Pancreas (tissue), 10 donors: Measurements from ENCODE around the gene TTLL6. TPM values are rescaled to one million over a fixed set of nuclear protein-coding genes. Genes with fewer than 3 reads are reported as not detected.

Source experiments
- ATAC-seq, 4 donors: fragments of 200-7000 bp; cut with Tn5 transposase; one replicate each; pipeline versions ENCODE4 v1.8.0 to v1.9.1; 2020; ENCODE audit warnings: mild to moderate bottlenecking in 4 of 4, moderate library complexity in 4 of 4
- DNase-seq, 6 donors: peaks; one replicate each; pipeline ENCODE4 v3.0.0-alpha.2; 2020
- FAIRE-seq: peaks from 2 replicates; lab custom pipeline; 2012; peaks lifted over from hg19 to GRCh38; lab: Jason Lieb, UNC
- H3K27ac ChIP-seq, 4 donors: fragments of 200-600 bp; sonication (generic); 1 replicate in 3 of 4; 2 replicates in 1 of 4; pipeline versions ENCODE4 v1.5.0 to v1.8.0; 2020
- H3K27me3 ChIP-seq, 4 donors: fragments of 200-600 bp; one replicate each; pipeline ENCODE4 v1.8.0; 2021
- H3K36me3 ChIP-seq, 3 donors: fragments of 200-600 bp; sonication (generic) in 1 of 3; one replicate each; pipeline versions ENCODE4 v1.5.0 to v1.8.0; 2020 to 2021
- H3K4me1 ChIP-seq, 3 donors: fragments of 200-600 bp; one replicate each; pipeline ENCODE4 v1.8.0; 2021
- H3K4me3 ChIP-seq, 4 donors: fragments of 200-600 bp; sonication (generic) in 2 of 4; one replicate each; pipeline versions ENCODE4 v1.5.0 to v1.8.0; 2020 to 2021
- H3K9me3 ChIP-seq, 4 donors: fragments of 200-600 bp; one replicate each; pipeline ENCODE4 v1.8.0; 2021
- CTCF ChIP-seq, 4 donors: fragments of 200-600 bp; sonication (generic) in 3 of 4; IDR thresholded peaks; one replicate each; pipeline versions ENCODE4 v1.5.0 to v1.8.0; 2021; ENCODE audit warnings: antibody characterized with exemption in 4 of 4
- WGBS, 2 donors: extraction: QIAGEN DNeasy Blood & Tissue Kit; methylation state at CpG; one replicate each; pipeline ENCODE4 v1.1.7; 2013; 5-methylcytosine and 5-hydroxymethylcytosine counted together
- intact Hi-C, 3 donors: fragments of 100-400 bp; cut with DNase I; formaldehyde crosslinking; loops; one replicate each; pipeline versions ENCODE4 v1.11.1 to v1.14.2; 2022
- polyA plus RNA-seq, 2 donors: library from polyadenylated mRNA; stranded (reverse); fragments of 200-250 nt; gene quantifications; one replicate each; pipeline ENCODE4 v1.2.3, GENCODE V29; 2013
- total RNA-seq, 6 donors: library from RNA; stranded (reverse); fragmentation: NEBNext Ultra II Directional in 4 of 6; extraction: Animal tissue kit (Norgen Biotek cat#: 25700) in 4 of 6; gene quantifications; one replicate each; pipeline versions ENCODE4 v1.2.1 to v1.2.4, GENCODE V29; 2021 to 2023
- donor health status: healthy with polysubstance abuse.
- donor health status: DM: no; HTN: no; CAD: no; lungs with moderate emphysema.
- donor health status: DM: no; HTN: no; CAD: no.
- donor health status: control.
- donor health status: control.
- donor health status: Bipolar disorder and iron deficiency.
- donor health status: DM: yes; HTN: yes; CAD: no.
- donor health status: DM: no; HTN: no; CAD: no.
- donor health status: DM: no; HTN: no; CAD: no.
- donor health status: DM: yes; HTN: yes; CAD: no.

The TTLL6 gene
- total and polyA plus RNA-seq, 8 donors, result 0.40 to 6.0 (median 0.77) TPM

DNA sequence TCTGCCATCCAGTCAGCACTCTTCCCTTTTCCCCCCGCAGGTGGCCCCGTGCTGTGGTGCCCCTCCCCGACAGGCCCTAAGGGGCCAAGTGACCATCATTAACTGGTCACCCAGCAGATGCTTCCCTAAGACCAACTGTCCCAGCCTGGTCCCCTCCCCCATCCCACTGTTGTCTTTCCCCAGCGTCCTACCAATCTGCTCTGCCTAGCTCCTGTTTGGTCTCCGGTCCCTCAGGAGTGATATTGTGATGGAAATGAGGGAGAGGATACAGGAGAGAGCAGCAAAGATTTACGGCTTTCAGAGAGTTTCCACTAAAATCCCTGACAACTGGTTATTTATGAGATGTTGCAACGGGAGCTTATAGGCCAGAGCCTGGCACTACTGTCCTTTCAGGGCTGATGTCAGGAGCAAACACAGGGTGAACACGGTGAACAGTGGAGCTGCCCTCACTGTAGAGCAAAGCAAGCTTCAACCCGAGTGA, 1.4 kb upstream of the TTLL6 start:
- FAIRE-seq, result no peak
- Histone ChIP-seq H3K36me3 (no peaks in the 10 kb centered on the region), H3K4me1 (peaks cover 0 to 4% (median 0%) of the 10 kb centered on the region in 3 donors), H3K9me3 (no peaks in the 10 kb centered on the region), H3K27me3 (peaks cover 0 to 8% (median 0%) of the 10 kb centered on the region in 4 donors), H3K27ac (no peak overlapping the region), H3K4me3 (no peak overlapping the region)
- intact Hi-C loops, result loop anchor here in 1 of 3 donors (5.0 kb wide), 1 partner anchor 59 kb away; no protein-coding TSS in a partner anchor
- no peak for ATAC-seq
- no peak for TF ChIP-seq CTCF (IDR thresholded peaks at IDR 0.05)
- no peak for DNase-seq
- WGBS, 2 donors, result 39 to 44% methylated on average over 9 of the region's 9 CpGs

- no peak for DNase-seq
- ATAC-seq, result no peak
- H3K4me3 ChIP-seq, result peak overlapping the region in 2 of 4 donors; percentile 30 to 41
- no peaks in the 10 kb centered on the region for H3K36me3 ChIP-seq
- FAIRE-seq, result no peak
- TF ChIP-seq CTCF (IDR thresholded peaks at IDR 0.05), result no peak
- H3K9me3 ChIP-seq, result no peaks in the 10 kb centered on the region
- 11 to 12% methylated on average over 7 of the region's 7 CpGs for WGBS, 2 donors
- H3K27ac ChIP-seq, result no peak overlapping the region
- peaks cover 0 to 4% (median 0%) of the 10 kb centered on the region in 3 donors for H3K4me1 ChIP-seq
- intact Hi-C loops, result loop anchor here in 1 of 3 donors (5.0 kb wide), 1 partner anchor 61 kb away; no protein-coding TSS in a partner anchor
- H3K27me3 ChIP-seq, result peaks cover 0 to 8% (median 0%) of the 10 kb centered on the region in 4 donors
Measured at GRCh38 chr17:48816438-48816773, 623 bp downstream of the TTLL6 start.

DNA sequence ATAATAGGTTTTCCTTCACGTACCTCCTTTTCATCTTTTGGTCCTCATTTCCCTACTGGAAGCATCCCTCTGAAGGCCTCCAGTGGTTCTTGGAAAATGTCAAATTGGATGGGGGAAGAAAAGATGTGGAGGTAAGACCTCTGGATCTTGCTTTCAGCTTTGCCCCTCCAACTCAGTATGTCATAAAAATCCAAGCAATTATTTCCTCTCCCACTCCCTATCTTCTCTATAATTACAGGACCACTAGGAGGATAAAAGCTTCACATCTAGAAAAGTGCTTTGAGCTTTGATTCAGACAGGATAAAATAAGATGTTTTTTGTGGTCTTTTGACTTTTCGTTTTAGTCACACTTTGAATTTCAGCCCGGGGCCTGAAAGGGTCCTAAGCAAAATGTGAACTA, 1.7 kb downstream of the TTLL6 start:
- no peaks in the 10 kb centered on the region for H3K36me3 ChIP-seq
- H3K27me3 ChIP-seq, result peaks cover 0 to 8% (median 0%) of the 10 kb centered on the region in 4 donors
- 46 to 59% methylated on average over 3 of the region's 3 CpGs for WGBS, 2 donors
- no peak for TF ChIP-seq CTCF (IDR thresholded peaks at IDR 0.05)
- ATAC-seq (no peak), FAIRE-seq (no peak), DNase-seq (no peak)
- no peak overlapping the region for H3K4me3 ChIP-seq
- H3K27ac ChIP-seq, result no peak overlapping the region
- H3K9me3 ChIP-seq, result no peaks in the 10 kb centered on the region
- intact Hi-C loops, result loop anchor here in 1 of 3 donors (5.0 kb wide), 1 partner anchor 62 kb away; no protein-coding TSS in a partner anchor
- H3K4me1 ChIP-seq, result peaks cover 0 to 4% (median 0%) of the 10 kb centered on the region in 3 donors

DNA sequence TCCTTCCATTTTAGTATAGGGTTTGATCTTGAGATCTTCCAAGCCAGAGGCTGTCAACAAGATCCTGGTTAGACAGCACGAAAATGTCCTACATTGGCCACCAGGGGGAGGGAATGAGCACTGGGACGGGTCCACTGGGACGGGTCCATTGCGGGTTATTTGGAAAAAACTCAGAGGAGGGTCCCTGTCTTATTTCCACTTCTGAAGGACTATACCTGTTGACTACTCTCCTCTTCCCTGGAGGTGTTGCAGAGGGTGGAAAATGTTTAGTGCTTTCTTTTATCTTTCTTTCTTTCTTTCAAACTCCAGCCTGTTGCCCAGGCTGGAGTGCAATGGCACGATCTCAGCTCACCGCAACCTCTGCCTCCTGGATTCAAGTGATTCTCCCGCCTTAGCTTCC, 2.5 kb downstream of the TTLL6 start:
- intact Hi-C loops, result no loop called here
- DNase-seq (peak in 4 of 6 donors; percentile 28 to 65 (median 42)), FAIRE-seq (no peak), ATAC-seq (peak; percentile 49 to 54 (median 51))
- peak; percentile 50 to 76 (median 54) for TF ChIP-seq CTCF (IDR thresholded peaks at IDR 0.05)
- Histone ChIP-seq H3K27ac (no peak overlapping the region), H3K4me3 (no peak overlapping the region), H3K36me3 (no peaks in the 10 kb centered on the region), H3K9me3 (no peaks in the 10 kb centered on the region), H3K4me1 (peaks cover 0 to 4% (median 0%) of the 10 kb centered on the region in 3 donors), H3K27me3 (peaks cover 0 to 4% (median 0%) of the 10 kb centered on the region in 4 donors)
- WGBS, 2 donors, result 27 to 31% methylated on average over 7 of the region's 7 CpGs

DNA sequence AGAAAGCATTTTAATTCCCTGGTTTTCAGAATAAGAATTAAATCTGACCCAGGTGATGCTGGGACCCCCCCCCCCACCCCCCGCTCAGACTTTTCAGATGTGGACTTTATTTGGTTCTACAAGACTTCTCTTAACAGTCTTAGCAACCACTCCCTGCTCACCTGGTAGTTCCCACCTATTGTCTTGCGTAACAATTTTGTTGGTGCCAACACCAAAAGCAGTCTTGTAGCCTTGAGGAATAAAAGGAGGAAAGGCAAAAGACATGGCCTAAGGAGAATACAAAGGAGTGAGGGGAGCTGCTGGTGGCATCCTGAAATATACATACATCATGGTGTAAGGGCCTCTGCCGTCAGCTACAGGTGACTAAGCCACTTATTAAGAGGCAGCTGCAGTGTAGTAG, 5.0 kb downstream of the TTLL6 start:
- no peaks in the 10 kb centered on the region for H3K27me3 ChIP-seq
- WGBS, 2 donors, result 60 to 75% methylated on average over 3 of the region's 3 CpGs
- no peaks in the 10 kb centered on the region for H3K36me3 ChIP-seq
- DNase-seq (no peak), FAIRE-seq (no peak), ATAC-seq (no peak)
- intact Hi-C loops, result no loop called here
- TF ChIP-seq CTCF (IDR thresholded peaks at IDR 0.05), result no peak
- H3K4me1 ChIP-seq, result no peaks in the 10 kb centered on the region
- no peaks in the 10 kb centered on the region for H3K9me3 ChIP-seq
- no peak overlapping the region for H3K4me3 ChIP-seq
- H3K27ac ChIP-seq, result no peak overlapping the region
